HFFc6 (cell line): ENCODE results near the gene SCN8A. TPM values are rescaled to one million over a fixed set of nuclear protein-coding genes. Genes with fewer than 3 reads are reported as not detected.

ENCODE experiments used
- DNase-seq: peaks from one replicate; pipeline ENCODE4 v3.0.0-alpha.2; 2018
- H3K27ac Mint-ChIP-seq: 2 replicates; pipeline ENCODE4 v1.8.0; 2020; ENCODE audit warnings: mild to moderate bottlenecking, mixed read lengths
- H3K27me3 Mint-ChIP-seq: 2 replicates; pipeline ENCODE4 v1.8.0; 2021; ENCODE audit warnings: mild to moderate bottlenecking, moderate library complexity, mixed read lengths; ENCODE audit not compliant: insufficient read depth
- H3K36me3 Mint-ChIP-seq: 2 replicates; pipeline ENCODE4 v1.8.0; 2021; ENCODE audit warnings: low read depth, mixed read lengths
- H3K4me1 Mint-ChIP-seq: 2 replicates; pipeline ENCODE4 v1.8.0; 2020; ENCODE audit warnings: low read depth, mixed read lengths
- H3K4me3 Mint-ChIP-seq: 2 replicates; pipeline ENCODE4 v1.8.0; 2020; ENCODE audit warnings: mild to moderate bottlenecking, moderate library complexity, mixed read lengths
- H3K9me3 Mint-ChIP-seq: 2 replicates; pipeline ENCODE4 v1.8.0; 2020; ENCODE audit warnings: mild to moderate bottlenecking, mixed read lengths
- total RNA-seq, 6 experiments: library from RNA; stranded (reverse); fragmentation: NEBNext Ultra II Directional; extraction: Animal tissue kit (Norgen Biotek cat#: 25700); gene quantifications; 2 replicates in 1 of 6; 3 replicates in 5 of 6; pipeline ENCODE4 v1.2.3, GENCODE V29; 2021
- TF ChIP-seq, protein P1 (sequence below): fragments of 200-600 bp; sonication (generic); IDR thresholded peaks from 2 replicates; pipeline ENCODE4 v1.5.0; 2021; ENCODE audit warnings: antibody characterized with exemption, mild to moderate bottlenecking

SCN8A gene
- total RNA-seq, 6 experiments from 2014 or later = 13.4 to 16.0 (median 15.3) TPM

DNA sequence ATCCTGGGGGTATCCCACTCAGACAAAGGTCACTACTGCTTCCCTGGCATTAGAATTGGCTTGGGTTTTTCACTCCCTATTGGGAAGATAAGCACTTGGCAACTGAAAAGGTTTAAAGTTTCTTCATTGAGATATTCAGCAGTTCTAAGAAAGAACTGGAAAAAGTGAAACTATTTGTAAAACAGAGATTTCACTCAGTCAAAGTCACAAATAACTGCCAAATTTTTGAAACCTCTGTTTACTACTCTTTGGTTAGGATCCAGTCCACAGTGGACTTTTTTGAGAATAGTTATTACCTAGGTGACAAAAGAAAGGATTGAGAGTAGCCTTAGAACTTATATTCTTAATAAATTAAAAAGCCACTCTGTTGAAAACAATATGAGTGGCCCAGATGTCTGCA is 172.7 kb downstream of the SCN8A start:
- H3K27me3 Mint-ChIP-seq = no peaks in the 10 kb centered on the region; the same call in 1 of the 2 replicates
- no peaks in the 10 kb centered on the region for H3K9me3 Mint-ChIP-seq
- TF ChIP-seq, protein P1, sequence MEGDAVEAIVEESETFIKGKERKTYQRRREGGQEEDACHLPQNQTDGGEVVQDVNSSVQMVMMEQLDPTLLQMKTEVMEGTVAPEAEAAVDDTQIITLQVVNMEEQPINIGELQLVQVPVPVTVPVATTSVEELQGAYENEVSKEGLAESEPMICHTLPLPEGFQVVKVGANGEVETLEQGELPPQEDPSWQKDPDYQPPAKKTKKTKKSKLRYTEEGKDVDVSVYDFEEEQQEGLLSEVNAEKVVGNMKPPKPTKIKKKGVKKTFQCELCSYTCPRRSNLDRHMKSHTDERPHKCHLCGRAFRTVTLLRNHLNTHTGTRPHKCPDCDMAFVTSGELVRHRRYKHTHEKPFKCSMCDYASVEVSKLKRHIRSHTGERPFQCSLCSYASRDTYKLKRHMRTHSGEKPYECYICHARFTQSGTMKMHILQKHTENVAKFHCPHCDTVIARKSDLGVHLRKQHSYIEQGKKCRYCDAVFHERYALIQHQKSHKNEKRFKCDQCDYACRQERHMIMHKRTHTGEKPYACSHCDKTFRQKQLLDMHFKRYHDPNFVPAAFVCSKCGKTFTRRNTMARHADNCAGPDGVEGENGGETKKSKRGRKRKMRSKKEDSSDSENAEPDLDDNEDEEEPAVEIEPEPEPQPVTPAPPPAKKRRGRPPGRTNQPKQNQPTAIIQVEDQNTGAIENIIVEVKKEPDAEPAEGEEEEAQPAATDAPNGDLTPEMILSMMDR = no peak
- peaks cover 33% of the 10 kb centered on the region for H3K36me3 Mint-ChIP-seq
- no peak overlapping the region for H3K27ac Mint-ChIP-seq
- peaks cover 17% of the 10 kb centered on the region for H3K4me1 Mint-ChIP-seq
- H3K4me3 Mint-ChIP-seq = no peak overlapping the region
- no peak for DNase-seq

DNA sequence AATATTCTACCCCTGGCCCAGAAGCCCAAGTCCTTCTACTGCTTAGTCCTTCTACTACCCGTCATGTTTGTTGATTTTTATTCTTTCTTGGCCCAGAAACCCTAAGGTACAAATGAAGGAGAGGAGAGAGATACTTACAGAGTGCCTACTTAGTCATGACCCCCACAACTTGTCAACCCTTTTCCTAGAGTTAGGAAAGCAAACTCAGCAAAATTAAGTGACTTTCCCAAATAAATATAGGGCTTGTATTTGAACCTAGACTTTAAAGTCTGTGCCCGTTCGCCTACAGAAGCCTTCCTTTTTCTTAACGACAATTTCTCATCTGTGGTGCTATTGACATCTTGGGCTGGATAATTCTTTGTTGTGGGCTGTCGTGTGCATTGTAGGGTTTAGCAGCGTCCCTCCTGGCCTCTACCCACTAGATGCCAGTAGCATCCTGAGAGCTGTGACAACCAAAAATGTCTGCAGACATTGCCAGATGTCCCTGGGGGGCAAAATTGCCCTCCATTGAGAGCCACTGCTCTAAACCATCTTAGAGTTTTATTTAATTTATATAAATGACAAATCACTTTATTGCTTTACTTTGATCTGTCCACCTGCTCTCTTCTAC is 175.1 kb downstream of the SCN8A start:
- Mint-ChIP-seq H3K27ac (no peak overlapping the region), H3K9me3 (no peaks in the 10 kb centered on the region), H3K4me1 (peaks cover 18% of the 10 kb centered on the region), H3K36me3 (peaks cover 42% of the 10 kb centered on the region), H3K27me3 (peaks cover 1% of the 10 kb centered on the region), H3K4me3 (no peak overlapping the region)
- no peak for DNase-seq
- TF ChIP-seq, protein P1 = no peak

DNA sequence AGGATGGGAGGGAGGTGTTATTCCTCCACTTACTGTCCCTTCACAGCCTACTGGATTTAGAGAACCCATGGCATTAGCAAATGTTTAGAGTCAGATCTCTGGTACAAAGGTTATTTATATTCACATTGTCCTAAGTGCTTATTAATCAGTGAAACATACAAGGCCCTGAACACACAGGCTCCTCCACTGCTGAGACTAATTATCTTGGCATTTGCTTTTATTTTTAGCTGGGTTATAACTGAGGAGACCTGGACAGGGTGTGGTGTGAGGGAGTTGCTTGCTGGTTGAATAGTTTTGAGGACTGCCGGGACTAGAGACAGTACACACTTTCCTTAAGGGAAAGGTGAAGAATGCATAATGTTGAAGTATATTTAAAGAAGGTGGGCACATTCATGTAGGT is 180.0 kb downstream of the SCN8A start:
- H3K4me1 Mint-ChIP-seq = peaks cover 41% of the 10 kb centered on the region
- peak overlapping the region; percentile 18 for H3K4me3 Mint-ChIP-seq
- TF ChIP-seq, protein P1 = no peak
- peaks cover 4% of the 10 kb centered on the region for H3K9me3 Mint-ChIP-seq
- DNase-seq = peak; percentile 36
- peak overlapping the region; percentile 79 for H3K27ac Mint-ChIP-seq
- H3K27me3 Mint-ChIP-seq = peaks cover 5% of the 10 kb centered on the region
- peaks cover 75% of the 10 kb centered on the region for H3K36me3 Mint-ChIP-seq

DNA sequence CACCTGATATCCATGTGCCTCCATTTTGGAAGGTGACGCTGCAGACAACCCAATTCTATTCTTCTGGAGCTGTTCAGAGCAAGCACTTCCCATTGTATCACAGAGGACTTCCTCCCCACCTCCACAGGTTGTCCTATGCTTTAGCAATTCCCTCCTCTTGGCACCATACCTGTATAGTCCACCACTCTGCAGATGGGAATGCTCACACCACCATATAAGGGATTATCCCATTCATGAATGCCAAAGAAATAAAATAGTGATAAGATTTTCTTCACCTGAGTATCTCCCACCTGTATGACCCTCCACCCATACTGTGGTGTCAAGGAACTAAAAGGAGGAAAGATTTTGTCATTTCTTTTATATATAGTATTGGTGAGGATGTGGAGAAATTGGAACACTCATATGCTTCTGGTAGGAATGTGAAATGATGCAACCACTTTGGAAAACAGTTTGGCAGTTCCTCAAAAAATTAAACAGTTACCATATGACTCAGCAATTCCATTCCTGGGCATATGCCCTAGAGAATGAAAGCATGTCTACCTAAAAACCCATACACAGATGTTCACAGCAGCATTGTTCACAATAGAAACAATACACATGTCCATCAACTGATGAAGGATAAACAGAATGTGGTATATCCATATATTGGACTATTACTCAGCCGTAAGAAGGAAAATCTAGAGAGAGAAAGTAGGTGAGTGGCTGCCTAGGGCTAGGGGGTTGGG is 182.3 kb downstream of the SCN8A start:
- Mint-ChIP-seq H3K36me3 (peaks cover 77% of the 10 kb centered on the region), H3K9me3 (peaks cover 4% of the 10 kb centered on the region), H3K27ac (peak overlapping the region; percentile 81), H3K4me3 (no peak overlapping the region), H3K27me3 (peaks cover 7% of the 10 kb centered on the region), H3K4me1 (peaks cover 47% of the 10 kb centered on the region)
- DNase-seq = peak; percentile 80
- TF ChIP-seq, protein P1 = no peak

DNA sequence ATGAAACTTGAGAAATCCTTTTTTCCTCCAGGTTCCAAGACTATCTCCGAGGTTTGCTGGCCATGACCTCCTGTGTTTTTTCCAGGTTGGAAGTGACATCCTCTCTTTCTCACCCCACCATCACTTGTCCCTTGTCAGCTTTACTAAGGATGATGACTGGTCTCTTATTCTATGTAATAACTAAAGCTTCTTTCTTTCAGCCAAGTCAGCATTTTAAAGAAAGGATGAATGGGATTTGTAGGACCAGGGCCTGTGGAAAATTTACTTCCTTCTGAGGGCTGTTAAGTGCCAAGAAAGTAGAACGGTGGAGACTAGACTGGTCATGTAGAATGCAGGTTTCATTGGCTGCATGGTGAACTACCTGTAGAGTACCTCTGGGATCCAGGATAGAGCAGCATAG is 183.9 kb downstream of the SCN8A start:
- peaks cover 7% of the 10 kb centered on the region for H3K27me3 Mint-ChIP-seq
- no peak overlapping the region; the same call in 1 of the 2 replicates for H3K27ac Mint-ChIP-seq
- peaks cover 75% of the 10 kb centered on the region for H3K36me3 Mint-ChIP-seq
- H3K4me3 Mint-ChIP-seq = no peak overlapping the region
- TF ChIP-seq, protein P1 = no peak
- peaks cover 4% of the 10 kb centered on the region for H3K9me3 Mint-ChIP-seq
- no peak for DNase-seq
- H3K4me1 Mint-ChIP-seq = peaks cover 41% of the 10 kb centered on the region
